ENCODE data around the gene PNP. TPM values are rescaled to one million over a fixed set of nuclear protein-coding genes. Genes with fewer than 3 reads are reported as not detected.

The PNP gene
- total RNA-seq, 4 donors from 2014 or later: 1.6 to 7.5 (median 3.0) TPM

DNA sequence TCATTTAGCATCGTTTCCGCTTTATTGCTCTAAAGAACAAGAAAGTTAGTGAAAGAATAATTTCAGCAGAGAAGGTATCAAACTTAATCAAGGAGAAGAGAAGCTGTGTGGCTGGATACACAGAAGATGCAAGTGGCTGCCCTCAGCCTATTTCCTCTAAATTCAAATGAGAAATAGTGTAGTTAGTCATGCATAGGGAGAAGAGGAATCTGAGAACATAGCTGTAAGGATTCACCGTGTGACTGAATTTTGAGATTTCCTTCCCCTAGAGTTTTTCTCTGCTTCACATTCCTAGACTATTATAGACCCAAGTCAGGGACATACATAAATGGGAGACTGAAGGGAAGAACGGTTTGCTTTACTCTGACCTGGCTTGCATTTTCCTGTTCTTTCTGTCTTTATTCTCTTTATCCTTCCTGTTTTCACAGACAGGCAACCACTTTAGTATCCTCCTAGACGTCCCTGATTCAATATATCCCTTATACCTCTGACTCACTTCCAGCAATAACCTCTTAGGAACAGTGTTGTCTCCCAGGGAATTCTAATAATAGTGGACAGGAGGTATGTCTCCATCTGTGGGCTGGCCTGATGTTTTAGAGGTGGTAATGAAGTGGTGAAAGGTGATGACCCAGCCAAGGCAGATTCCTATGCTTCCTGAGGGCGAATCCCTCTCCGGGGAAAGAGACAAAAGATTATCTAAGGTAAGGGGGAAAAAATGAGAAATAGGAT, 43.1 kb downstream of the PNP start:
- H3K36me3 ChIP-seq: no peaks in the 10 kb centered on the region
- no peak overlapping the region for H3K27ac ChIP-seq
- in situ Hi-C loops (cut with MboI; ENCODE audit: low sequenced_read_pairs in 4 of 4) (no loop called here), intact Hi-C loops (cut with DNase I; ENCODE audit: low total_unique reads) (no loop called here)
- ATAC-seq (no peak), DNase-seq (no peak)
- no peaks in the 10 kb centered on the region for H3K27me3 ChIP-seq
- no peaks in the 10 kb centered on the region for H3K9me3 ChIP-seq
- no peak overlapping the region for H3K4me3 ChIP-seq
- no peak for TF ChIP-seq POLR2A (IDR thresholded peaks at IDR 0.05)
- TF ChIP-seq, protein P1, sequence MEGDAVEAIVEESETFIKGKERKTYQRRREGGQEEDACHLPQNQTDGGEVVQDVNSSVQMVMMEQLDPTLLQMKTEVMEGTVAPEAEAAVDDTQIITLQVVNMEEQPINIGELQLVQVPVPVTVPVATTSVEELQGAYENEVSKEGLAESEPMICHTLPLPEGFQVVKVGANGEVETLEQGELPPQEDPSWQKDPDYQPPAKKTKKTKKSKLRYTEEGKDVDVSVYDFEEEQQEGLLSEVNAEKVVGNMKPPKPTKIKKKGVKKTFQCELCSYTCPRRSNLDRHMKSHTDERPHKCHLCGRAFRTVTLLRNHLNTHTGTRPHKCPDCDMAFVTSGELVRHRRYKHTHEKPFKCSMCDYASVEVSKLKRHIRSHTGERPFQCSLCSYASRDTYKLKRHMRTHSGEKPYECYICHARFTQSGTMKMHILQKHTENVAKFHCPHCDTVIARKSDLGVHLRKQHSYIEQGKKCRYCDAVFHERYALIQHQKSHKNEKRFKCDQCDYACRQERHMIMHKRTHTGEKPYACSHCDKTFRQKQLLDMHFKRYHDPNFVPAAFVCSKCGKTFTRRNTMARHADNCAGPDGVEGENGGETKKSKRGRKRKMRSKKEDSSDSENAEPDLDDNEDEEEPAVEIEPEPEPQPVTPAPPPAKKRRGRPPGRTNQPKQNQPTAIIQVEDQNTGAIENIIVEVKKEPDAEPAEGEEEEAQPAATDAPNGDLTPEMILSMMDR (IDR thresholded peaks at IDR 0.05 in 4 of 5, conservative IDR thresholded peaks at IDR 0.05 in 1 of 5): no peak
- no peaks in the 10 kb centered on the region for H3K4me1 ChIP-seq

DNA sequence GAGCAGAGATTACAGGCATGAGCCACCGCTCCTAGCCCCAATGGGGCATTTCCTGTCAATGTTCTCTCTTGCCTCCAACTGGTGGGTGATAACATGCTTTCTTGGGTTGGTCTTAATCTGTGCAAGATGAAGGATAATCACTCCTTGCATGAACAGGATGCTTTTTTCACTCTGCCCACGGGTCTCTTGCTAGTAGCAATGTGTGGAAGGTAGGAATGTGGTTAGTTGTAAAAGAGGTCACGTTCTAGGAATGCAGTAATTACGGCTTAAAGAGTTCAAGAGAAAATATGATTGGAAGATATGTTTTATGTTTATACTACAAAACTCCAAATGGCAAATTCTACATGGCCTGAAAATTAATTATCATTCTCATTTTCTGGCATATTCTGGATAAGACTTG, 46.6 kb downstream of the PNP start:
- H3K27me3 ChIP-seq: no peaks in the 10 kb centered on the region
- in situ Hi-C loops (cut with MboI; ENCODE audit: low sequenced_read_pairs in 4 of 4): no loop called here
- no peaks in the 10 kb centered on the region for H3K9me3 ChIP-seq
- no peak for ATAC-seq
- H3K27ac ChIP-seq: no peak overlapping the region
- H3K4me1 ChIP-seq: no peaks in the 10 kb centered on the region
- no peaks in the 10 kb centered on the region for H3K36me3 ChIP-seq
- no peak overlapping the region for H3K4me3 ChIP-seq
- no peak for TF ChIP-seq POLR2A (IDR thresholded peaks at IDR 0.05)
- TF ChIP-seq, protein P1 (IDR thresholded peaks at IDR 0.05 in 4 of 5, conservative IDR thresholded peaks at IDR 0.05 in 1 of 5): no peak
- intact Hi-C loops (cut with DNase I; ENCODE audit: low total_unique reads): no loop called here
- DNase-seq: no peak

- Histone ChIP-seq H3K27ac (no peak overlapping the region), H3K9me3 (no peaks in the 10 kb centered on the region), H3K4me1 (no peaks in the 10 kb centered on the region), H3K4me3 (no peak overlapping the region), H3K36me3 (no peaks in the 10 kb centered on the region), H3K27me3 (no peaks in the 10 kb centered on the region)
- no peak for ATAC-seq
- intact Hi-C loops (cut with DNase I; ENCODE audit: low total_unique reads): no loop called here
- TF ChIP-seq, protein P1 (IDR thresholded peaks at IDR 0.05 in 4 of 5, conservative IDR thresholded peaks at IDR 0.05 in 1 of 5): no peak
- TF ChIP-seq POLR2A (IDR thresholded peaks at IDR 0.05): no peak
- DNase-seq: no peak
- in situ Hi-C loops (cut with MboI; ENCODE audit: low sequenced_read_pairs in 4 of 4): no loop called here
Measured at GRCh38 chr14:20516921-20517320, 47.7 kb downstream of the PNP start.

- H3K27ac ChIP-seq: no peak overlapping the region
- no peak for ATAC-seq
- no peaks in the 10 kb centered on the region for H3K36me3 ChIP-seq
- intact Hi-C loops (cut with DNase I; ENCODE audit: low total_unique reads) (no loop called here), in situ Hi-C loops (cut with MboI; ENCODE audit: low sequenced_read_pairs in 4 of 4) (no loop called here)
- H3K27me3 ChIP-seq: no peaks in the 10 kb centered on the region
- H3K4me1 ChIP-seq: no peaks in the 10 kb centered on the region
- no peak for DNase-seq
- H3K4me3 ChIP-seq: no peak overlapping the region
- no peaks in the 10 kb centered on the region for H3K9me3 ChIP-seq
- TF ChIP-seq, protein P1 (IDR thresholded peaks at IDR 0.05 in 4 of 5, conservative IDR thresholded peaks at IDR 0.05 in 1 of 5): no peak
Measured at GRCh38 chr14:20522332-20522731, 53.1 kb downstream of the PNP start.

DNA sequence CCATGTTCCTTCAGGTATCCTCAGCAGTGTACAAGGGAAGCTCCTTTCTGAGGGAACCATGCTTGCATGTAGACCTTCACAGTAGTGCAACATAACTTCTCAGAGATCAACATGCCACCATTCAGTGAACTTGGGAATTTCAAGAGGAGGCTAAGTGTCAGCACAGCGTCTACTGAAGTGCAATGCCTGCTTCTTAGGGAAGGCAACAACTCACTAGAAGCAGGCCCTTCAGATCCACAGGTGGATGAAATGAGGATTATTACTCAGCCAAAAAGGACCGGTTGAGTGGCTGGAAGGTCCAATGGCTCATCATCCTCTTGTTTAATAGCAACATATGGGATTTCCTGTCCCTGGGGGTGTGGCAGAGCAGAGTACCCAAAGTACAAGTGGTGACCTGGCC, 54.8 kb downstream of the PNP start:
- Histone ChIP-seq H3K27ac (no peak overlapping the region), H3K4me1 (no peaks in the 10 kb centered on the region), H3K4me3 (no peak overlapping the region), H3K36me3 (no peaks in the 10 kb centered on the region), H3K9me3 (no peaks in the 10 kb centered on the region), H3K27me3 (peaks cover 0 to 2% (median 0%) of the 10 kb centered on the region in 3 donors)
- ATAC-seq (no peak), DNase-seq (no peak)
- intact Hi-C loops (cut with DNase I; ENCODE audit: low total_unique reads): no loop called here
- no peak for TF ChIP-seq POLR2A (IDR thresholded peaks at IDR 0.05)
- TF ChIP-seq, protein P1 (IDR thresholded peaks at IDR 0.05 in 4 of 5, conservative IDR thresholded peaks at IDR 0.05 in 1 of 5): no peak
- in situ Hi-C loops (cut with MboI; ENCODE audit: low sequenced_read_pairs in 4 of 4): no loop called here

Measured in gastrocnemius medialis (tissue), 4 donors.